DOHH2 (cell line): ENCODE measurements around the gene NT5C3A.
"Not testable (repeated sequence)": the region's sequence is repeated elsewhere in the genome, so short reads cannot be mapped to it uniquely, and the experiment has no call there.

Experiments used
- CTCF ChIP-seq: fragments of 200-600 bp; sonication (generic); IDR thresholded peaks from one replicate; pipeline ENCODE4 v1.5.1; 2014; ENCODE audit warnings: antibody characterized with exemption, mild to moderate bottlenecking, low read depth, low read length; ENCODE audit not compliant: poor library complexity, severe bottlenecking
- EZH2phosphoT487 ChIP-seq: fragments of 200-600 bp; sonication (generic); IDR thresholded peaks from 2 replicates; pipeline ENCODE4 v1.6.1; 2017; ENCODE audit warnings: borderline replicate concordance, mild to moderate bottlenecking, antibody characterized with exemption, low read length, moderate library complexity, mixed read lengths

- not testable (repeated sequence) for TF ChIP-seq CTCF, EZH2phosphoT487
These were observed 69.8 kb downstream of the NT5C3A start for GRCh38 chr7:32992750-32993149.
